ENCODE results near the gene TUNAR. TPM values are rescaled to one million over a fixed set of nuclear protein-coding genes. Genes with fewer than 3 reads are reported as not detected.

The TUNAR gene
- total RNA-seq, 1 donor = not detected

DNA sequence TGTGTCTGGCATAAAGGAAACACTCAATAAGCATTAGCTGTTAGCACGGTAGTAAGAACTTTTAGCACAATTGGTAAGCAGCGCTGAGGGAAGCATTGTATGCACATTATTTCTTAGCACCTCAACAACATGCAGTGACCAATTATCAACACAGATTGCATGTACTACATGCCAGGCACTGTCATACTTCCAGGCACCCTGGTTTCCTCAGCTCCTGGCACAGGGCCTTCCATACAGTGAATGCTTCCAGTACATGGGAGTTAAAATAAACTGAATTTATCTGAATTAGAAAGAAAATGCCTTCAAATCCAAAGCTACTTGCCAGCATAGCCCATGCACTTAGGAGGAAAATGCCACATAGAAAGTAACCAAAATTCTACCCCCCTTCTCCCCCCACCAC, 59.4 kb downstream of the TUNAR start:
- DNase-seq (ENCODE audit: low read depth) = no peak
- H3K4me3 ChIP-seq (ENCODE audit: low read depth, low read length) = no peak overlapping the region
- TF ChIP-seq, protein P1, sequence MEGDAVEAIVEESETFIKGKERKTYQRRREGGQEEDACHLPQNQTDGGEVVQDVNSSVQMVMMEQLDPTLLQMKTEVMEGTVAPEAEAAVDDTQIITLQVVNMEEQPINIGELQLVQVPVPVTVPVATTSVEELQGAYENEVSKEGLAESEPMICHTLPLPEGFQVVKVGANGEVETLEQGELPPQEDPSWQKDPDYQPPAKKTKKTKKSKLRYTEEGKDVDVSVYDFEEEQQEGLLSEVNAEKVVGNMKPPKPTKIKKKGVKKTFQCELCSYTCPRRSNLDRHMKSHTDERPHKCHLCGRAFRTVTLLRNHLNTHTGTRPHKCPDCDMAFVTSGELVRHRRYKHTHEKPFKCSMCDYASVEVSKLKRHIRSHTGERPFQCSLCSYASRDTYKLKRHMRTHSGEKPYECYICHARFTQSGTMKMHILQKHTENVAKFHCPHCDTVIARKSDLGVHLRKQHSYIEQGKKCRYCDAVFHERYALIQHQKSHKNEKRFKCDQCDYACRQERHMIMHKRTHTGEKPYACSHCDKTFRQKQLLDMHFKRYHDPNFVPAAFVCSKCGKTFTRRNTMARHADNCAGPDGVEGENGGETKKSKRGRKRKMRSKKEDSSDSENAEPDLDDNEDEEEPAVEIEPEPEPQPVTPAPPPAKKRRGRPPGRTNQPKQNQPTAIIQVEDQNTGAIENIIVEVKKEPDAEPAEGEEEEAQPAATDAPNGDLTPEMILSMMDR (IDR thresholded peaks at IDR 0.05; ENCODE audit: insufficient read depth, low read length) = no peak

DNA sequence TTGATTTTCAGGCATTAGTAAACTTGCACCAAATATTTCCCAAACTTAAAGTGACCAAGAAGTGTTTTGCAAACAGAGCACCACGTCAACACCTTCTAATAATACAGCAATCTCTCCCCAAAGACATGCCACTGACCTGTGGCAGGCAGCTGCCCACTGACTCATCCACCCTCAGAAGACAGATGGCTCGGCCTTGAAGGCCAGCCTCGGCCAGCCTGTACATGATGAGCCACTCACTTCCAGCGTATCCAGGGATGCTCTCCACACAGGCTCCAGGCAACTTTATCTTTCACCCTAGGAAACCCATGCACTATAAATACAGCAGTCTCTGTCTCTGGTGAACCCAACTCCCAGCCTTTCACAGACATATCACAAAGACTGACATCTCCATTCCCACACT, 62.7 kb downstream of the TUNAR start:
- TF ChIP-seq, protein P1 (IDR thresholded peaks at IDR 0.05; ENCODE audit: insufficient read depth, low read length) = no peak
- DNase-seq (ENCODE audit: low read depth) = no peak
- no peak overlapping the region for H3K4me3 ChIP-seq (ENCODE audit: low read depth, low read length)

DNA sequence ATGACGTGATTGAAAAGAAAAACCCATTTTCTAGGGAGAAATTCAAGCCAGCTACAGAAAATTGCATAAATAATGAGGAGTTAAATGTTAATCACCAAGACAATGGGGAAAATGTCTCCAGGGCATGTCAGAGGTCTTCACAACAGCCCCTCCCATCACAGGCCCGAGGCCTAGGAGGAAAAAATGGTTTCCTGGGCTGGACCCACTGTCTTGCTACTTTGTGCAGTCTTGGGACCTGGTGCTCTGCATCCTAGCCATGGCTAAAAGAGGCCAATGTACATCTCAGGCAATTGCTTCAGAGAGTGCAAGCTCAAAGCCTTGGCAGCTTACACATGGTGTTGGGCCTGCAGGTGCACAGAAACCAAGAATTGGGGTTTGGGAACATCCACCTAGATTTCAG, 65.3 kb downstream of the TUNAR start:
- no peak for DNase-seq (ENCODE audit: low read depth)
- no peak overlapping the region for H3K4me3 ChIP-seq (ENCODE audit: low read depth, low read length)
- TF ChIP-seq, protein P1 (IDR thresholded peaks at IDR 0.05; ENCODE audit: insufficient read depth, low read length) = no peak

DNA sequence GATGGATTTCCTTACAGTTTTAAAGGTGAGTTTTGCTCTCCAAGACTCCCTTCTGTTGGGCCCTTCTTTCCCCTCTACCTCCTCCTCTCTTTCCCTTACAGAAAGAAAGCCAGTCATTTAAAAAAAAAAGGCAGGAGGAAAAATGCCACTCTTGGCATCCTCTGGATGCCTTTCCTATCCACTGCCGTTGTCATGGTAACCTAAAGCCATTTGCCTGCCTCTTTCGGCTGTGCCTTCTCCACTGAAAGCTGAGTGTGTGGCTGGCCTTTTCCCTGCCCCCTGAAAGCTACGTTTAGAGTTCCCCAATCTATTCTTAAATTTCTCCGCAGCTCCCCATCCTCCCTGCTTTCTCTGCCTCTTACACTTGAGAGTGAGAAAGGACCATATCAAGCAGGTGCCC, 67.1 kb downstream of the TUNAR start:
- H3K4me3 ChIP-seq (ENCODE audit: low read depth, low read length) = no peak overlapping the region
- no peak for DNase-seq (ENCODE audit: low read depth)
- TF ChIP-seq, protein P1 (IDR thresholded peaks at IDR 0.05; ENCODE audit: insufficient read depth, low read length) = no peak

DNA sequence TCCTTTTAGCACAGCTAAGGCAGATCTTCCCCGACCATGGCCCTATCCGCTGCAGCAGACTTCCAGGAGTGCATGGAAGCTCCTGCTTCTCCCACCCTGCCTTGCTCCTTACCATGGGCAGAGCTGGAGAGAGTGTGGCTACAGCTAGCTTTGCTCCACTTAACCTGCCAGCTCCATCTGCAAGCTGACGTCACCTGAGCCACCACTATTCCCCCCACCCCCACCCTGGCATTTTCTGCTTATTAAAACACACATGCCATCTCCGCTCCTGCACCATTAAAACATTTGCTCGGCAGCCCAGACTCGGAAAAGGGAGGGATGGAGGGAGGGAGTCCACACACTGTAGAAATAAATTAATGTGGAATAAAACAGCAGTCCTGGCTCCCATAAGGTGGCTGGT, 67.8 kb downstream of the TUNAR start:
- no peak overlapping the region for H3K4me3 ChIP-seq (ENCODE audit: low read depth, low read length)
- no peak for DNase-seq (ENCODE audit: low read depth)
- TF ChIP-seq, protein P1 (IDR thresholded peaks at IDR 0.05; ENCODE audit: insufficient read depth, low read length) = no peak

DNA sequence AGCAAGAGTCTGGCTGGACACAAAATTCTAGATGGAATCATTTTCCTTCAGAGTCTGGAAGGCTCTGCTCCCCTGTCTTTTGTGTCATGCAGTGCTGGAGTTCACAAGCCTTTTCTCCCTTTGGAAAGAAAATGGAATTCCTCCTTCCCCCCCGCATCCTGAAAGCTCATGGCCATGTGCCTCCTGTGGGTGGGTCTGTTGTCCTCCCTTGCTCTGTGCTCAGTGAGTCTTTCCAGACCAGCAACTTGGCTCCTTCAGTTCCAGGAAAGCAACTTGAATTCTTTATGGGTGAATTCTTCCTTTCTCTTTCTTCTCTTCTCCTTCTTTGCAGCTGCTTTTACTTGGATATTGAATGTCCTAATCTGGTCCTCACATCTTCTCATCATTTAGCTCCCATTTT, 70.2 kb downstream of the TUNAR start:
- TF ChIP-seq, protein P1 (IDR thresholded peaks at IDR 0.05; ENCODE audit: insufficient read depth, low read length) = no peak
- no peak overlapping the region for H3K4me3 ChIP-seq (ENCODE audit: low read depth, low read length)
- DNase-seq (ENCODE audit: low read depth) = no peak

DNA sequence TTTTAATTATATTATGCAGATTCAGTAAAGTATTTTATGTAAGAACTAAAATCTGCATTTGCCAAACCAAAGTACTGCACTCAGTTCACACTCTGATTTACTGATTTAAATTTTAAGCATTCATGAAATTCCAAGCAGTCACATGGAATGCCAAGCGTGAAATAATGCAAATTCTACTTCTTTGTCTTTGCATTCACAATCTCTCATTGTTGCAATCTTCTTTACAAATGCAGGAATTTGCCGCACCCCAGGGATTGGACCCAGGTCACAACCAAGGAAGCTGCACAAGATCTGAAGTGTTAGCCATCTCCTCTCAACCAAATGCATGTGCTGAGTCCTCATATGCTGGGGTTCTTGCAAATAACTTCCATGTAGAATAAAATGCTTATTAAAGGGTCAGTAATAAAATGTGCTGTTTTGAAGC, 71.9 kb downstream of the TUNAR start:
- H3K4me3 ChIP-seq (ENCODE audit: low read depth, low read length) = no peak overlapping the region
- TF ChIP-seq, protein P1 (IDR thresholded peaks at IDR 0.05; ENCODE audit: insufficient read depth, low read length) = no peak
- no peak for DNase-seq (ENCODE audit: low read depth)
